WI38 (cell line): Measurements from ENCODE around the gene TMEM131.
"Not testable (repeated sequence)": the region's sequence is repeated elsewhere in the genome, so short reads cannot be mapped to it uniquely, and the experiment has no call there.

Source experiments
- H3K4me3 ChIP-seq: 2 replicates; pipeline ENCODE4 v1.5.1; 2011; ENCODE audit warnings: low read depth, mild to moderate bottlenecking, control low read depth, low read length
- TF ChIP-seq, protein P1 (sequence below): IDR thresholded peaks from 2 replicates; pipeline ENCODE4 v1.5.1; 2012; ENCODE audit warnings: low read depth, mild to moderate bottlenecking, control low read depth, low read length

TMEM131 gene

GRCh38 chr2:97715951-97716694 lies 279.6 kb downstream of the TMEM131 start:
- H3K4me3 ChIP-seq = no peak overlapping the region
- TF ChIP-seq, protein P1, sequence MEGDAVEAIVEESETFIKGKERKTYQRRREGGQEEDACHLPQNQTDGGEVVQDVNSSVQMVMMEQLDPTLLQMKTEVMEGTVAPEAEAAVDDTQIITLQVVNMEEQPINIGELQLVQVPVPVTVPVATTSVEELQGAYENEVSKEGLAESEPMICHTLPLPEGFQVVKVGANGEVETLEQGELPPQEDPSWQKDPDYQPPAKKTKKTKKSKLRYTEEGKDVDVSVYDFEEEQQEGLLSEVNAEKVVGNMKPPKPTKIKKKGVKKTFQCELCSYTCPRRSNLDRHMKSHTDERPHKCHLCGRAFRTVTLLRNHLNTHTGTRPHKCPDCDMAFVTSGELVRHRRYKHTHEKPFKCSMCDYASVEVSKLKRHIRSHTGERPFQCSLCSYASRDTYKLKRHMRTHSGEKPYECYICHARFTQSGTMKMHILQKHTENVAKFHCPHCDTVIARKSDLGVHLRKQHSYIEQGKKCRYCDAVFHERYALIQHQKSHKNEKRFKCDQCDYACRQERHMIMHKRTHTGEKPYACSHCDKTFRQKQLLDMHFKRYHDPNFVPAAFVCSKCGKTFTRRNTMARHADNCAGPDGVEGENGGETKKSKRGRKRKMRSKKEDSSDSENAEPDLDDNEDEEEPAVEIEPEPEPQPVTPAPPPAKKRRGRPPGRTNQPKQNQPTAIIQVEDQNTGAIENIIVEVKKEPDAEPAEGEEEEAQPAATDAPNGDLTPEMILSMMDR = no peak

DNA sequence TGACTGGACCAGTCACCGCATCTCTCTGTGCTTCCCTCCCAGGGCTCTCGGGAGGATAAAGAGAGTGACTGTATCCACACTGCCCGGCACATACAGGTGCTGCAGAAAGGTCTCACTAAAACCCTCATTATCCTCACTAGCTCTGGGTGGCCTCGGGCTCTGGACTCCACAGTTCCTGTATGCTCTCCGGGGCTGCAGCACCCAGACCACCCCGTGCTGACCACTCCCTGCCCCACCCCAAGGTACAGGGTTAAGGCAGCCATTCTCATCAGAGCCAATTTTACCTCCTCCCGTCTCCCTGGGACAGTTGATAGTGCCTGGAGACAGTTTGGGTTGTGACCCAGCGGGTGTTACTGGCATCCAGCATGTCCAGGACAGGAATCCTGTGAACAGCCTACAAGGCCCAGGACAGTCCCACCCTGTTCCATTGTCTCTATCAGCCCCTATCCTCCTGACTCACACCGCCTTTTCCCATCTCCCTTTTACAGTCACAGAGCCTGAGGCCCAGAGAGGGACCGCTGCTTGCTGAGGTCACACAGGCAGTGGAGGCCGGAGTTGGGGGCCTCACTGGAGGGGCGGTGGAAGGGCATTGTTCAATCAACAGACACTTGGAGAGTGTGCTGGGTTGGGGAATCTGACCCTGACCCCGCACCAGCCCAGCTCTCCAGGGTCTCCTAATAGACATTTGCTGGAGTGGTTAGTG lies 280.6 kb downstream of the TMEM131 start:
- no peak overlapping the region for H3K4me3 ChIP-seq
- TF ChIP-seq, protein P1 = no peak

- TF ChIP-seq, protein P1 = no peak
- H3K4me3 ChIP-seq = no peak overlapping the region
These were observed 281.4 kb downstream of the TMEM131 start for GRCh38 chr2:97714084-97714949.

GRCh38 chr2:97713296-97714083 lies 282.3 kb downstream of the TMEM131 start, which contains the start of gene ZAP70:
ZAP70 (plus strand) TSS chr2:97713576; CDS start chr2:97724037, 10,461 bp downstream.
- TF ChIP-seq, protein P1 = no peak
- no peak within 1 kb of the TSS for H3K4me3 ChIP-seq

DNA sequence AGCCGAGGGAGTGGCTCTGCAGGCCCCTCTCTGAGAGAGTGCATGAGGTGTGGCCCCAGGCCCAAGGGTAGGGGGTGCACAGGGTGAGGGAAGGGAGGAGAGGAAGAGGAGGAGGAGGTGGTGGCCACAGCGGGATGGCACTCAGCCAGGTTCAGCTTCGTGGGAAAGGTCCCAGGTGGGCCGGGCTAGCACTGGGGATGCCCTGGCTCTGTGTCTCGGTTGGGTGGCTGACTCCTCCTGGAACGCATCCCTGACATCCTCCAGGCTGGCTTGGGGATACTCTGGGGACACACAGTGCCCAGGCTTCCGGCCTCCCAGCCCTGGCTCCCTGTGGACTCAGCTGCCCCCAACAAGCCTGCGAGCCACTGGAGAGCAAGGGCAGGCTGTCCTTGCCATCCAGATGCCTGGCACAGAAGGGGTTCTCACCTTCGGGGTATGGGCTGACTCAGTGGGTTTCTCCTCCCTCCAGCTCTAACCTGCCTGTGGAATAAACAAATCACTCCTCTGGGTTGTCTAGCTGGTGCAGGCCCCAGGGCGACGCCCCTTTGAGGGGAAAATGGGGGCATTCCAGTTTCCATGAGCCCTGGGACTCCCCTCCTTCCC lies 283.0 kb downstream of the TMEM131 start:
- TF ChIP-seq, protein P1 = no peak

DNA sequence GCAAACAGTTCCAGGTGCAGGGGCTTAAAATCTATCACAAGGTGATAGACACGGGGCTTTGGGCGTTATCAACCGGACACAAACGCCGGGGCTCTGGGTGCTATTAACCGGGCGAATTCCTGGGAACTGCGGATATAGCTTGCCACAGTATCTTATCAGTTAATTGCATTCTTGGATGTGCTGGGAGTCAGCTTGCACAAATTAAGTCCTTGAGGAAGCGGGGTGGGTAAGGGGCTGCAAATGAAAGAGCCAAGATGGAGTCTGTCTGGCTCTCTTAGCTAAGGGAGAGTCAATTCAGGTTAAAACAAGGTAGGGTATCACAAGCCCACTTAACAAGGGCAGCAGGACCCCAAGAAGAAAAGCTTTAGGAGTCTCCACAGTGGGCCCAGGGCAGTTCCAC lies 283.6 kb downstream of the TMEM131 start:
- not testable (repeated sequence) for H3K4me3 ChIP-seq

More for the DNA sequence above, 283.0 kb downstream of the TMEM131 start:
- no peak overlapping the region for H3K4me3 ChIP-seq

- no peak overlapping the region for H3K4me3 ChIP-seq
- TF ChIP-seq, protein P1 = no peak
These were observed 284.4 kb downstream of the TMEM131 start for GRCh38 chr2:97711394-97711711.
